GM21390 (cell line): ENCODE measurements around the gene MS4A6A.
A peak's percentile ranks its signal among the peaks of the same experiment; 100 is the strongest.
"Not testable (repeated sequence)": the region's sequence is repeated elsewhere in the genome, so short reads cannot be mapped to it uniquely, and the experiment has no call there.

Source experiments
- ATAC-seq: cut with Tn5 transposase; IDR thresholded peaks from one replicate; pipeline ENCODE4 v1.9.1; 2021; ENCODE audit not compliant: unreplicated experiment

MS4A6A gene

GRCh38 chr11:60182541-60183330 is at the start of gene MS4A6A:
Gene MS4A6A (minus strand): TSS chr11:60183083. CDS start chr11:60181727, 1,356 bp downstream.
- no peak for ATAC-seq

GRCh38 chr11:60230681-60231080 is 47.8 kb upstream of the MS4A6A start:
- ATAC-seq: no peak

GRCh38 chr11:60222141-60222540 is 39.3 kb upstream of the MS4A6A start:
- ATAC-seq: no peak

- ATAC-seq: no peak
Measured at GRCh38 chr11:60221692-60222091, 38.8 kb upstream of the MS4A6A start.

GRCh38 chr11:60221181-60221580 is 38.3 kb upstream of the MS4A6A start:
- ATAC-seq: no peak

GRCh38 chr11:60214386-60214785 is 31.5 kb upstream of the MS4A6A start:
- ATAC-seq: no peak

GRCh38 chr11:60211206-60211605 is 28.3 kb upstream of the MS4A6A start:
- no peak for ATAC-seq

GRCh38 chr11:60209977-60210376 is 27.1 kb upstream of the MS4A6A start:
- ATAC-seq: no peak

GRCh38 chr11:60208951-60209350 is 26.1 kb upstream of the MS4A6A start:
- no peak for ATAC-seq

GRCh38 chr11:60208146-60208895 is 25.4 kb upstream of the MS4A6A start:
- ATAC-seq: no peak

- ATAC-seq: no peak
Measured at GRCh38 chr11:60206616-60207015, 23.7 kb upstream of the MS4A6A start.

- no peak for ATAC-seq
Measured at GRCh38 chr11:60204922-60205321, 22.0 kb upstream of the MS4A6A start.

GRCh38 chr11:60201334-60201733 is 18.5 kb upstream of the MS4A6A start:
- not testable (repeated sequence) for ATAC-seq

- no peak for ATAC-seq
Measured at GRCh38 chr11:60197442-60197841, 14.6 kb upstream of the MS4A6A start.

- peak; percentile 62 for ATAC-seq
Measured at GRCh38 chr11:60195923-60196368, 13.1 kb upstream of the MS4A6A start.

GRCh38 chr11:60194511-60194910 is 11.6 kb upstream of the MS4A6A start:
- ATAC-seq: no peak

GRCh38 chr11:60193687-60194433 is 11.0 kb upstream of the MS4A6A start:
- peak; percentile 80 for ATAC-seq

GRCh38 chr11:60192564-60192963 is 9.7 kb upstream of the MS4A6A start:
- not testable (repeated sequence) for ATAC-seq

- not testable (repeated sequence) for ATAC-seq
Measured at GRCh38 chr11:60188481-60188880, 5.6 kb upstream of the MS4A6A start.

- not testable (repeated sequence) for ATAC-seq
Measured at GRCh38 chr11:60186128-60186527, 3.2 kb upstream of the MS4A6A start.

- not testable (repeated sequence) for ATAC-seq
Measured at GRCh38 chr11:60185512-60185827, 2.6 kb upstream of the MS4A6A start.
